Fibroblast of lung (primary cell): ENCODE data around the gene TACR1. TPM values are rescaled to one million over a fixed set of nuclear protein-coding genes. Genes with fewer than 3 reads are reported as not detected.

ENCODE experiments used
- DNase-seq, 2 donors: peaks; one replicate each; pipeline versions ENCODE4 v3.0.0 to v3.0.0-alpha.2; 2010; ENCODE audit warnings: low read depth in 2 of 2
- H2AFZ ChIP-seq: 2 replicates; pipeline ENCODE4 v1.5.1; 2012; ENCODE audit warnings: low read length, control low read depth, inconsistent platforms
- H3K27ac ChIP-seq: 2 replicates; pipeline ENCODE4 v1.5.1; 2011; ENCODE audit warnings: low read length, control low read depth; ENCODE audit not compliant: insufficient read depth
- H3K27me3 ChIP-seq: 2 replicates; pipeline ENCODE4 v1.5.1; 2011; ENCODE audit warnings: mild to moderate bottlenecking, low read length; ENCODE audit not compliant: control insufficient read depth, insufficient read depth
- H3K36me3 ChIP-seq: 2 replicates; pipeline ENCODE4 v1.5.1; 2011; ENCODE audit warnings: low read length; ENCODE audit not compliant: control insufficient read depth, insufficient read depth
- H3K4me1 ChIP-seq: 2 replicates; pipeline ENCODE4 v1.5.1; 2011; ENCODE audit warnings: low read length; ENCODE audit not compliant: control insufficient read depth, insufficient read depth; ENCODE audit errors: extremely low read depth
- H3K4me2 ChIP-seq: 2 replicates; pipeline ENCODE4 v1.5.1; 2011; ENCODE audit warnings: low read length, control low read depth; ENCODE audit not compliant: insufficient read depth; ENCODE audit errors: extremely low read depth
- H3K4me3 ChIP-seq, 4 experiments: fragments of 200-600 bp in 1 of 4; sonication (generic) in 1 of 4; replicated peaks in 1 of 4; 2 replicates each; pipeline ENCODE4 v1.5.1; 2011 to 2016; ENCODE audit warnings: low read length in 4 of 4, low read depth in 3 of 4, mild to moderate bottlenecking in 3 of 4, control low read depth in 2 of 4, inconsistent platforms in 1 of 4, mixed read lengths in 1 of 4; ENCODE audit not compliant: insufficient read depth in 1 of 4; ENCODE audit errors: control extremely low read depth in 1 of 4
- H3K79me2 ChIP-seq: 2 replicates; pipeline ENCODE4 v1.5.1; 2012; ENCODE audit warnings: mild to moderate bottlenecking, low read length, inconsistent platforms; ENCODE audit not compliant: control insufficient read depth, insufficient read depth
- H3K9ac ChIP-seq: 2 replicates; pipeline ENCODE4 v1.5.1; 2011; ENCODE audit warnings: mild to moderate bottlenecking, low read length, control low read depth; ENCODE audit not compliant: insufficient read depth
- H3K9me3 ChIP-seq: 2 replicates; pipeline ENCODE4 v1.5.1; 2012; ENCODE audit warnings: low read depth, low read length; ENCODE audit not compliant: control insufficient read depth, insufficient read depth
- H4K20me1 ChIP-seq: 2 replicates; pipeline ENCODE4 v1.5.1; 2011; ENCODE audit warnings: low read length; ENCODE audit not compliant: control insufficient read depth, insufficient read depth; ENCODE audit errors: extremely low read depth
- EZH2 ChIP-seq: IDR thresholded peaks from 2 replicates; pipeline ENCODE4 v1.5.1; 2012; ENCODE audit warnings: low read length, control low read depth, mild to moderate bottlenecking; ENCODE audit errors: missing control alignments
- polyA plus RNA-seq, 2 donors: library from polyadenylated mRNA; depleted of rRNA in 1 of 2; stranded (reverse) in 1 of 2; unstranded in 1 of 2; fragments of >200 nt; gene quantifications; 2 replicates each; pipeline ENCODE4 v1.2.1, GENCODE V29; 2011 to 2012; ENCODE audit warnings: missing spikeins in 1 of 2
- total RNA-seq: library from RNA; depleted of rRNA; stranded (reverse); fragments of >200 nt; gene quantifications from 2 replicates; pipeline ENCODE4 v1.2.1, GENCODE V29; 2014
- TF ChIP-seq, protein P1 (sequence below), 2 donors: IDR thresholded peaks in 1 of 2; conservative IDR thresholded peaks in 1 of 2; 1 replicate in 1 of 2; 2 replicates in 1 of 2; pipeline ENCODE4 v1.5.1; 2011 to 2012; ENCODE audit warnings: low read length in 2 of 2, control low read depth in 1 of 2, inconsistent platforms in 1 of 2, low read depth in 1 of 2, mild to moderate bottlenecking in 1 of 2

Gene TACR1
- total and polyA plus RNA-seq, 2 donors (not counting 1 experiment from before 2014, with no cell fraction given) = 0.05 to 0.17 TPM

DNA sequence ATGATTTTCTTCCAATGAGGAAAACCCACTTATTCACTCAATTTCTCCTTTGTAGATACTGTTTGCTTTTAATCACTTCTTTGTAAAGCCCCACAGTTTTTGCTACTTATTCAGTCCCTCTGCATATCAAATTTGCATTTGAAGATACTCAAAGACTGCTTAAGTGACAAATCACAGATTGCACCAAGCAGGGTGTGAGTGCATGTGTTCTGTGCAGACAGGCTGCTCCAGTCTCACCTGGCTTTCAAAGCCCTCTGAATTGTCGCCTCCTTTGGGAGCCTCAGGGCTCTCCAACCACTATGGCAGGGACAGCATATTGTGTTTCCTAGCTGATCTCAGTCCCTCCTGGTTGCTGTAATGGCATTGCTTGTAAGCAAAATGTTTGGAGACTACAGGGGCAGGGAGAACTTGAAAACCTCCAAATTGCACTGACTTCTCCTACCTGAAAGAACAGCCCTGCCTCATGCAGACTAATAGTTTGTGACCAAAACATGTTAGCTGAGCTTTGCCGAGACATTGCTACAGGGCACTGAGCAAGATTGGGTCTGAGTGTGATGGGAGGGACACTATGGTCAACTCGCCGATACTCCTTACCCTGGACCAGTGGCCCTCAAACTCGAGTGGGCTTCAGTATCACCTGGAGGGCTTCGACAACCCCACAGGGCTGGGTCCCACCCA is 144.0 kb downstream of the TACR1 start:
- no peak for DNase-seq
- H3K79me2 ChIP-seq = no peaks in the 10 kb centered on the region
- H3K36me3 ChIP-seq = no peaks in the 10 kb centered on the region
- no peak overlapping the region for H3K4me2 ChIP-seq
- H3K27ac ChIP-seq = no peak overlapping the region
- H4K20me1 ChIP-seq = no peaks in the 10 kb centered on the region
- H3K9me3 ChIP-seq = no peaks in the 10 kb centered on the region
- H3K9ac ChIP-seq = no peak overlapping the region
- TF ChIP-seq EZH2 = no peak
- no peaks in the 10 kb centered on the region for H3K27me3 ChIP-seq
- H3K4me1 ChIP-seq = no peaks in the 10 kb centered on the region
- H3K4me3 ChIP-seq = no peak overlapping the region
- H2AFZ ChIP-seq = no peak overlapping the region

DNA sequence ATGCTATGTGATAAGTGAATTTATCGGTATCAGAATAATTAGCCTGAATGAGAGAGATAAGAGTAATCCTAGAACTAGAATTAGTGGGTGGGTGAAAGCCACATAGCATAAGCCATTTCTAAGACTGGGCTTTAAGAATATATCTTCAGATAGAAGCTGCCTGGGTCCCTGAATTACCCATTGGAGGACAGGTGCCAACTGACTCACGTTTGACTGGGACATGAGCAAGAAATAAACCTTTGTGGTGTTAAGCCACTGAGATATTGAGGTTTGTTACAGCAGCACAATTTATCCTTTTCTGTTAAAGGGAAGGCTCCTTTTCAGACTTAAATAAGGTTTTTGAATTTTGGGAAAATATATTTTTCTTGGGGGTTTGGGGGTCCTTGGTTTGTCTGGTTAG is 145.0 kb downstream of the TACR1 start:
- peak in 1 of 2 donors; percentile 77 for DNase-seq
- Histone ChIP-seq H3K4me2 (no peak overlapping the region), H3K9me3 (no peaks in the 10 kb centered on the region), H3K27me3 (no peaks in the 10 kb centered on the region), H4K20me1 (no peaks in the 10 kb centered on the region), H3K27ac (no peak overlapping the region), H3K4me3 (no peak overlapping the region), H2AFZ (no peak overlapping the region), H3K4me1 (no peaks in the 10 kb centered on the region), H3K79me2 (no peaks in the 10 kb centered on the region), H3K36me3 (no peaks in the 10 kb centered on the region), H3K9ac (no peak overlapping the region)
- TF ChIP-seq, protein P1, sequence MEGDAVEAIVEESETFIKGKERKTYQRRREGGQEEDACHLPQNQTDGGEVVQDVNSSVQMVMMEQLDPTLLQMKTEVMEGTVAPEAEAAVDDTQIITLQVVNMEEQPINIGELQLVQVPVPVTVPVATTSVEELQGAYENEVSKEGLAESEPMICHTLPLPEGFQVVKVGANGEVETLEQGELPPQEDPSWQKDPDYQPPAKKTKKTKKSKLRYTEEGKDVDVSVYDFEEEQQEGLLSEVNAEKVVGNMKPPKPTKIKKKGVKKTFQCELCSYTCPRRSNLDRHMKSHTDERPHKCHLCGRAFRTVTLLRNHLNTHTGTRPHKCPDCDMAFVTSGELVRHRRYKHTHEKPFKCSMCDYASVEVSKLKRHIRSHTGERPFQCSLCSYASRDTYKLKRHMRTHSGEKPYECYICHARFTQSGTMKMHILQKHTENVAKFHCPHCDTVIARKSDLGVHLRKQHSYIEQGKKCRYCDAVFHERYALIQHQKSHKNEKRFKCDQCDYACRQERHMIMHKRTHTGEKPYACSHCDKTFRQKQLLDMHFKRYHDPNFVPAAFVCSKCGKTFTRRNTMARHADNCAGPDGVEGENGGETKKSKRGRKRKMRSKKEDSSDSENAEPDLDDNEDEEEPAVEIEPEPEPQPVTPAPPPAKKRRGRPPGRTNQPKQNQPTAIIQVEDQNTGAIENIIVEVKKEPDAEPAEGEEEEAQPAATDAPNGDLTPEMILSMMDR (conservative IDR thresholded peaks at IDR 0.05 in 1 of 2, IDR thresholded peaks at IDR 0.05 in 1 of 2; ENCODE audit: low read depth in 1 of 2, low read length in 2 of 2) = no peak

DNA sequence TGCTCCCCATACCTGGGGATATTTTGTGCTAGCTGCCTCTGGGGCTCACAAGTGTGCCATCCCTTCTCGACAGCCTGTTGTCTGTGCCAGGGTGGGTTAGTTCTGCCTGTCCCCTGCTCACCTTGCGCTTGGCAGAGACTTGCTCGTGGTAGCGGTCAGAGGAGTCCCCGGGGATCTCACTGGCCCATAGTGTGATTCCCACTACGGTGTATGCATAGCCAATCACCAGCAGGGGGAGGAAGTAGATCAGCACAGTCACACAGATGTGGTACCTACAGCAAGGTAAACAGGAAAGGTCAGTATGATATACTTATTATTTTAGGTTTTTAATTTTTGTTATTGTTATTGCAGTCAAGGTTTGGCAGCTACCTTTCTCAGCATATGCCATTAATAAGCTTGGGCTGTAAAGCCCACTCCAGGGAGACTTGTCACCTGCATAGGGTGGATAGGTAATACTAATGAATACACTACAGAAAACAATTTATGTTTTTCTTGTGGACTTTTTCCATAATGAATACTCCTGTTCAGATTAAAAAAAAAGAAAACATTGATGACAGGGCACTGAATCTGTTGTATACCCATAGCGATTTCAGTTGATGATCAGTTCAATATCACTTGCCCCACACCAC is 145.7 kb downstream of the TACR1 start:
- Histone ChIP-seq H3K9me3 (no peaks in the 10 kb centered on the region), H3K4me3 (no peak overlapping the region), H3K36me3 (no peaks in the 10 kb centered on the region), H3K27ac (no peak overlapping the region), H3K27me3 (no peaks in the 10 kb centered on the region), H3K79me2 (no peaks in the 10 kb centered on the region), H2AFZ (no peak overlapping the region), H3K9ac (no peak overlapping the region), H4K20me1 (no peaks in the 10 kb centered on the region), H3K4me2 (no peak overlapping the region), H3K4me1 (no peaks in the 10 kb centered on the region)
- DNase-seq = no peak
- TF ChIP-seq, protein P1 (conservative IDR thresholded peaks at IDR 0.05 in 1 of 2, IDR thresholded peaks at IDR 0.05 in 1 of 2; ENCODE audit: low read depth in 1 of 2, low read length in 2 of 2) = peak; percentile 38 to 61
- TF ChIP-seq EZH2 = no peak
